ENCODE measurements around the gene THEM5. TPM values are rescaled to one million over a fixed set of nuclear protein-coding genes. Genes with fewer than 3 reads are reported as not detected.
"Not testable (repeated sequence)": the region's sequence is repeated elsewhere in the genome, so short reads cannot be mapped to it uniquely, and the experiment has no call there.

THEM5 gene
- total RNA-seq, 1 experiment from 2014 or later: not detected

- H3K27me3 ChIP-seq (ENCODE audit: control insufficient read depth, insufficient read depth, low read length): peaks cover 52% of the 10 kb centered on the region
- no peaks in the 10 kb centered on the region for H3K36me3 ChIP-seq (replicated peaks; ENCODE audit: control insufficient read depth, insufficient read depth, low read length)
- DNase-seq: no peak
Measured at GRCh38 chr1:151858030-151858746, 4.7 kb upstream of the THEM5 start.

GRCh38 chr1:151855933-151856332 is 2.4 kb upstream of the THEM5 start:
- Histone ChIP-seq H3K27me3 (ENCODE audit: control insufficient read depth, insufficient read depth, low read length) (peaks cover 32% of the 10 kb centered on the region), H3K36me3 (replicated peaks; ENCODE audit: control insufficient read depth, insufficient read depth, low read length) (no peaks in the 10 kb centered on the region), H3K4me3 (ENCODE audit: insufficient read depth, low read depth, low read length) (no peak overlapping the region)
- DNase-seq: no peak

More at GRCh38 chr1:151858030-151858746, 4.7 kb upstream of the THEM5 start:
- H3K4me3 ChIP-seq (ENCODE audit: insufficient read depth, low read depth, low read length): no peak overlapping the region

GRCh38 chr1:151855516-151855915 is 2.0 kb upstream of the THEM5 start:
- not testable (repeated sequence) for DNase-seq; H3K36me3 ChIP-seq (replicated peaks; ENCODE audit: control insufficient read depth, insufficient read depth, low read length); H3K4me3 ChIP-seq (ENCODE audit: insufficient read depth, low read depth, low read length)
- peaks cover 30% of the 10 kb centered on the region for H3K27me3 ChIP-seq (ENCODE audit: control insufficient read depth, insufficient read depth, low read length)

GRCh38 chr1:151854658-151855057 is 1.1 kb upstream of the THEM5 start:
- no peak overlapping the region for H3K4me3 ChIP-seq (ENCODE audit: insufficient read depth, low read depth, low read length)
- no peak for DNase-seq
- H3K36me3 ChIP-seq (replicated peaks; ENCODE audit: control insufficient read depth, insufficient read depth, low read length): no peaks in the 10 kb centered on the region
- H3K27me3 ChIP-seq (ENCODE audit: control insufficient read depth, insufficient read depth, low read length): peaks cover 21% of the 10 kb centered on the region

- H3K27me3 ChIP-seq (ENCODE audit: control insufficient read depth, insufficient read depth, low read length): peaks cover 5% of the 10 kb centered on the region
- H3K36me3 ChIP-seq (replicated peaks; ENCODE audit: control insufficient read depth, insufficient read depth, low read length): no peaks in the 10 kb centered on the region
- DNase-seq: no peak
- no peak overlapping the region for H3K4me3 ChIP-seq (ENCODE audit: insufficient read depth, low read depth, low read length)
Measured at GRCh38 chr1:151852733-151853132, 779 bp downstream of the THEM5 start.

GRCh38 chr1:151851886-151852285 is 1.6 kb downstream of the THEM5 start:
- H3K27me3 ChIP-seq (ENCODE audit: control insufficient read depth, insufficient read depth, low read length): peaks cover 2% of the 10 kb centered on the region; the same call in 1 of the 2 replicates
- peak; percentile 46 for DNase-seq
- H3K4me3 ChIP-seq (ENCODE audit: insufficient read depth, low read depth, low read length): no peak overlapping the region
- H3K36me3 ChIP-seq (replicated peaks; ENCODE audit: control insufficient read depth, insufficient read depth, low read length): no peaks in the 10 kb centered on the region

GRCh38 chr1:151849871-151850270 is 3.6 kb downstream of the THEM5 start:
- Histone ChIP-seq H3K36me3 (replicated peaks; ENCODE audit: control insufficient read depth, insufficient read depth, low read length) (no peaks in the 10 kb centered on the region), H3K4me3 (ENCODE audit: insufficient read depth, low read depth, low read length) (no peak overlapping the region), H3K27me3 (ENCODE audit: control insufficient read depth, insufficient read depth, low read length) (peaks cover 2% of the 10 kb centered on the region; the same call in 1 of the 2 replicates)
- no peak for DNase-seq

GRCh38 chr1:151849126-151849525 is 4.4 kb downstream of the THEM5 start:
- Histone ChIP-seq H3K4me3 (ENCODE audit: insufficient read depth, low read depth, low read length) (no peak overlapping the region), H3K36me3 (replicated peaks; ENCODE audit: control insufficient read depth, insufficient read depth, low read length) (no peaks in the 10 kb centered on the region), H3K27me3 (ENCODE audit: control insufficient read depth, insufficient read depth, low read length) (peaks cover 2% of the 10 kb centered on the region; the same call in 1 of the 2 replicates)
- no peak for DNase-seq

- H3K4me3 ChIP-seq (ENCODE audit: insufficient read depth, low read depth, low read length): no peak overlapping the region
- no peaks in the 10 kb centered on the region for H3K36me3 ChIP-seq (replicated peaks; ENCODE audit: control insufficient read depth, insufficient read depth, low read length)
- no peaks in the 10 kb centered on the region; the same call in 1 of the 2 replicates for H3K27me3 ChIP-seq (ENCODE audit: control insufficient read depth, insufficient read depth, low read length)
- DNase-seq: peak; percentile 44
Measured at GRCh38 chr1:151847867-151848596, 5.5 kb downstream of the THEM5 start.

GRCh38 chr1:151846686-151847237 is 6.8 kb downstream of the THEM5 start:
- Histone ChIP-seq H3K4me3 (ENCODE audit: insufficient read depth, low read depth, low read length) (no peak overlapping the region), H3K27me3 (ENCODE audit: control insufficient read depth, insufficient read depth, low read length) (no peaks in the 10 kb centered on the region; the same call in 1 of the 2 replicates), H3K36me3 (replicated peaks; ENCODE audit: control insufficient read depth, insufficient read depth, low read length) (no peaks in the 10 kb centered on the region)
- DNase-seq: no peak

- no peaks in the 10 kb centered on the region; the same call in 1 of the 2 replicates for H3K27me3 ChIP-seq (ENCODE audit: control insufficient read depth, insufficient read depth, low read length)
- H3K36me3 ChIP-seq (replicated peaks; ENCODE audit: control insufficient read depth, insufficient read depth, low read length): no peaks in the 10 kb centered on the region
- DNase-seq: peak; percentile 85
- H3K4me3 ChIP-seq (ENCODE audit: insufficient read depth, low read depth, low read length): no peak overlapping the region
Measured at GRCh38 chr1:151846062-151846568, 7.4 kb downstream of the THEM5 start.

- Histone ChIP-seq H3K36me3 (replicated peaks; ENCODE audit: control insufficient read depth, insufficient read depth, low read length) (no peaks in the 10 kb centered on the region), H3K27me3 (ENCODE audit: control insufficient read depth, insufficient read depth, low read length) (peaks cover 15% of the 10 kb centered on the region), H3K4me3 (ENCODE audit: insufficient read depth, low read depth, low read length) (no peak overlapping the region)
- DNase-seq: no peak
Measured at GRCh38 chr1:151843398-151843797, 10.1 kb downstream of the THEM5 start.

- DNase-seq: no peak
- Histone ChIP-seq H3K27me3 (ENCODE audit: control insufficient read depth, insufficient read depth, low read length) (peaks cover 33% of the 10 kb centered on the region), H3K36me3 (replicated peaks; ENCODE audit: control insufficient read depth, insufficient read depth, low read length) (no peaks in the 10 kb centered on the region), H3K4me3 (ENCODE audit: insufficient read depth, low read depth, low read length) (no peak overlapping the region)
Measured at GRCh38 chr1:151841141-151841540, 12.4 kb downstream of the THEM5 start.

- no peak for DNase-seq
- Histone ChIP-seq H3K4me3 (ENCODE audit: insufficient read depth, low read depth, low read length) (peak overlapping the region; percentile 57), H3K27me3 (ENCODE audit: control insufficient read depth, insufficient read depth, low read length) (peaks cover 33% of the 10 kb centered on the region), H3K36me3 (replicated peaks; ENCODE audit: control insufficient read depth, insufficient read depth, low read length) (no peaks in the 10 kb centered on the region)
Measured at GRCh38 chr1:151840421-151840820, 13.1 kb downstream of the THEM5 start.

Measured in H7 (cell line).